Spleen (tissue), 7 donors: ENCODE measurements around the gene MYCBPAP.
"Not testable (repeated sequence)": the region's sequence is repeated elsewhere in the genome, so short reads cannot be mapped to it uniquely, and the experiment has no call there.

Experiments used
- POLR2A ChIP-seq, 3 donors: fragments of 450-650 bp; IDR thresholded peaks; one replicate each; pipeline ENCODE4 v1.5.1; 2017; ENCODE audit warnings: antibody characterized with exemption in 3 of 3, mild to moderate bottlenecking in 1 of 3
- POLR2AphosphoS5 ChIP-seq, 3 donors: sonication (generic); formaldehyde crosslinking; IDR thresholded peaks; one replicate each; pipeline ENCODE4 v1.5.1; 2017; ENCODE audit warnings: antibody characterized with exemption in 3 of 3
- TF ChIP-seq, protein P1 (sequence below), 11 experiments: fragments of 200-600 bp in 7 of 11; fragments of 450-650 bp in 4 of 11; sonication (generic) in 4 of 11; IDR thresholded peaks in 8 of 11; conservative IDR thresholded peaks in 3 of 11; 1 replicate in 7 of 11; 2 replicates in 4 of 11; pipeline versions ENCODE4 v1.4.0 to v1.8.0; 2016 to 2021; ENCODE audit warnings: antibody characterized with exemption in 11 of 11, inconsistent platforms in 4 of 11, mild to moderate bottlenecking in 1 of 11
- donor health status: DM: no; HTN: no; CAD: no; lungs with moderate emphysema.
- donor health status: DM: no; HTN: no; CAD: no.
- donor health status: DM: no; HTN: no; CAD: no.

GRCh38 chr17:50475775-50476544 lies 32.3 kb upstream of the MYCBPAP start:
- TF ChIP-seq, protein P1, sequence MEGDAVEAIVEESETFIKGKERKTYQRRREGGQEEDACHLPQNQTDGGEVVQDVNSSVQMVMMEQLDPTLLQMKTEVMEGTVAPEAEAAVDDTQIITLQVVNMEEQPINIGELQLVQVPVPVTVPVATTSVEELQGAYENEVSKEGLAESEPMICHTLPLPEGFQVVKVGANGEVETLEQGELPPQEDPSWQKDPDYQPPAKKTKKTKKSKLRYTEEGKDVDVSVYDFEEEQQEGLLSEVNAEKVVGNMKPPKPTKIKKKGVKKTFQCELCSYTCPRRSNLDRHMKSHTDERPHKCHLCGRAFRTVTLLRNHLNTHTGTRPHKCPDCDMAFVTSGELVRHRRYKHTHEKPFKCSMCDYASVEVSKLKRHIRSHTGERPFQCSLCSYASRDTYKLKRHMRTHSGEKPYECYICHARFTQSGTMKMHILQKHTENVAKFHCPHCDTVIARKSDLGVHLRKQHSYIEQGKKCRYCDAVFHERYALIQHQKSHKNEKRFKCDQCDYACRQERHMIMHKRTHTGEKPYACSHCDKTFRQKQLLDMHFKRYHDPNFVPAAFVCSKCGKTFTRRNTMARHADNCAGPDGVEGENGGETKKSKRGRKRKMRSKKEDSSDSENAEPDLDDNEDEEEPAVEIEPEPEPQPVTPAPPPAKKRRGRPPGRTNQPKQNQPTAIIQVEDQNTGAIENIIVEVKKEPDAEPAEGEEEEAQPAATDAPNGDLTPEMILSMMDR (IDR thresholded peaks at IDR 0.05 in 8 of 11, conservative IDR thresholded peaks at IDR 0.05 in 3 of 11) = not testable (repeated sequence)
- TF ChIP-seq POLR2AphosphoS5, POLR2A (IDR thresholded peaks at IDR 0.05): not testable (repeated sequence)
